IPS DF 6.9 (cell line): ENCODE results near the gene SOX12.
"Not testable (repeated sequence)": the region's sequence is repeated elsewhere in the genome, so short reads cannot be mapped to it uniquely, and the experiment has no call there.

ENCODE experiments used
- DNase-seq: peaks from one replicate; pipeline ENCODE4 v3.0.0-alpha.2; 2013; ENCODE audit warnings: low read depth, low spot score
- H3K27ac ChIP-seq: one replicate; pipeline ENCODE4 v1.5.1; 2013; ENCODE audit warnings: low read length, control low read depth
- H3K27me3 ChIP-seq: 2 replicates; pipeline ENCODE4 v1.6.1; 2013; ENCODE audit warnings: mild to moderate bottlenecking, low read length; ENCODE audit not compliant: control insufficient read depth, insufficient read depth
- H3K36me3 ChIP-seq: 2 replicates; pipeline ENCODE4 v1.6.1; 2013; ENCODE audit warnings: low read length; ENCODE audit not compliant: control insufficient read depth, insufficient read depth
- H3K4me1 ChIP-seq: 2 replicates; pipeline ENCODE4 v1.6.1; 2013; ENCODE audit warnings: low read length; ENCODE audit not compliant: control insufficient read depth, insufficient read depth
- H3K4me3 ChIP-seq: 2 replicates; pipeline ENCODE4 v1.5.1; 2013; ENCODE audit warnings: mild to moderate bottlenecking, low read length
- H3K9me3 ChIP-seq: 2 replicates; pipeline ENCODE4 v1.6.1; 2013; ENCODE audit warnings: low read length, inconsistent platforms; ENCODE audit not compliant: control insufficient read depth, insufficient read depth
- WGBS: extraction: QIAGEN DNeasy Blood & Tissue Kit; methylation state at CpG from one replicate; pipeline ENCODE4 v1.1.7; 2013; ENCODE audit warnings: mixed read lengths, missing lambda C conversion rate; ENCODE audit not compliant: insufficient read length, insufficient coverage; 5-methylcytosine and 5-hydroxymethylcytosine counted together

SOX12 gene

DNA sequence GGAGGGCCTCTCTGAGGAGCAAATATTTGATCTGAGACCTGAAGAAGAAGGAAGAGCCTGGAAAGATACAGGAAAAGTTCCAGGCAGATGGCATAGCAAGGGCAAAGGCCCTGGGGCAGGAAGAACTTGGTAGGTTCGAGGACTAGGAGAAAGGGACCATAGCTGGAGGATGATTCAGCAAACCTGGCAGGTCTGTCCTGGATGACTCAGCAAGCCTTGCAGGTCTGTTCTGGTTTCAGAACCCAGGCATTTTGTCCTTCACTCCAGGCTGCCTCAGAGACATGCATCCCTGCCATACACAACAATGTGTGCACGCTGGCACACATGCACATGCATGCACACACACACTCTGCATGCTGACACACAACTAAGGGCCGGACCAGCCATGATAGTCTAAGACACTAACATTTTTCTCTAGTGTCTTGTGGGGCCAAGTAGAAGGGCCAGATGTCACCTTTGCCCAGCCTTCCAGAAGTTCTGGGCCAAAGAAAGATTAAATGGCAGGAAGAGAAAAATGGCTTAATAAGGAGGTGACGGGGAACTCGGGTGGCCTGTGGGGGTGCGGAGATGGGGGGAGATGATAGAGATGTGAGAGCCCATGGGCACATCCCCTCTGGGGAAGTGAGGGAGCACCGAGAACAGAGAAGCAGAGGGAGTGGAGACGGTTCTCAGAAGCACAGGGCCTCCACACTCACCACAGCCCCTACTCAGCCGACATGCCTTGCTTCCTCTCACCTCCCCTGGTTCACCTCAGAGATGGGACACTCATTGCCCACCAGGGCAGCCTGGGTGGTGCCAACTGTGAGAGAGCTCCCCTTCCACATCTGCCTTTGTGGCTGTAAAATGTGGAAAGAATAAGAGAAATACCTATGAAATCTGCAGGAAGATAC lies 39.8 kb downstream of the SOX12 start:
- no peaks in the 10 kb centered on the region for H3K4me1 ChIP-seq

DNA sequence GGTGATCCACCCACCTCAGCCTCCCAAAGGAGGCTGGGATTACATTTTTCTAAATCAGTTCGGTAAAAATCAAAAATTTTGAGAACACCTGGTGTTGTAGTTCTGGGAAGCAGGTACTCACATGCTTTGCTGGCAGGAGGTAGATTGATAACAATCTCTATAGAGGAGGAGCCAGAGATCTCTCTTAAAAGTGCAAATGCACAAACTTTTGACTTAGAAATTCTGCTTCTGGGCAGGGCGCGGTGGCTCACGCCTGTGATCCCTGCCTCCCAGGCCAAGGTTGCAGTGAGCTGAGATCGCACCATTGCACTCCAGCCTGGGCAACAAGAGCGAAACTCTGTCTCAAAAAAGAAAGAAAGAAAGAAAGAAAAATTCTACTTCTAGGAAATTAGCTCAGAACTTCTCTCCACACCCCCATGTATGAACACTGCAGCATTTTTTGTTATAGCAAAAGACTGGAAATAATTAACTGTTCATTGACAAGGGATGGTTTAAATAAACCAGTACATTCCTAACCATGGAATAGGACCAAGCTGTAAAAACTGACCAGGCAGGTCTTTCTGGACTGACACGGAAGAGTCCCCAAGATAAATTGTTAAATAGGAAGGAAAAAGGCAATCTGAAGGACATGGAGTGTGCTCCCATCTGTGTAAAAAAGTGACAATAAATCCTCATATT lies 40.8 kb downstream of the SOX12 start:
- H3K4me3 ChIP-seq, result no peak overlapping the region
- DNase-seq, result no peak
- H3K4me1 ChIP-seq, result no peaks in the 10 kb centered on the region
- no peaks in the 10 kb centered on the region for H3K9me3 ChIP-seq
- no peaks in the 10 kb centered on the region for H3K27me3 ChIP-seq
- no peaks in the 10 kb centered on the region for H3K36me3 ChIP-seq
- no CpG with 5 or more reads among the region's 7 CpGs for WGBS
- no peak overlapping the region for H3K27ac ChIP-seq

More for the DNA sequence above, 39.8 kb downstream of the SOX12 start:
- H3K9me3 ChIP-seq, result no peaks in the 10 kb centered on the region
- H3K27ac ChIP-seq, result no peak overlapping the region
- no peaks in the 10 kb centered on the region for H3K27me3 ChIP-seq
- H3K36me3 ChIP-seq, result no peaks in the 10 kb centered on the region
- DNase-seq, result no peak
- no CpG with 5 or more reads among the region's 9 CpGs for WGBS
- H3K4me3 ChIP-seq, result no peak overlapping the region

DNA sequence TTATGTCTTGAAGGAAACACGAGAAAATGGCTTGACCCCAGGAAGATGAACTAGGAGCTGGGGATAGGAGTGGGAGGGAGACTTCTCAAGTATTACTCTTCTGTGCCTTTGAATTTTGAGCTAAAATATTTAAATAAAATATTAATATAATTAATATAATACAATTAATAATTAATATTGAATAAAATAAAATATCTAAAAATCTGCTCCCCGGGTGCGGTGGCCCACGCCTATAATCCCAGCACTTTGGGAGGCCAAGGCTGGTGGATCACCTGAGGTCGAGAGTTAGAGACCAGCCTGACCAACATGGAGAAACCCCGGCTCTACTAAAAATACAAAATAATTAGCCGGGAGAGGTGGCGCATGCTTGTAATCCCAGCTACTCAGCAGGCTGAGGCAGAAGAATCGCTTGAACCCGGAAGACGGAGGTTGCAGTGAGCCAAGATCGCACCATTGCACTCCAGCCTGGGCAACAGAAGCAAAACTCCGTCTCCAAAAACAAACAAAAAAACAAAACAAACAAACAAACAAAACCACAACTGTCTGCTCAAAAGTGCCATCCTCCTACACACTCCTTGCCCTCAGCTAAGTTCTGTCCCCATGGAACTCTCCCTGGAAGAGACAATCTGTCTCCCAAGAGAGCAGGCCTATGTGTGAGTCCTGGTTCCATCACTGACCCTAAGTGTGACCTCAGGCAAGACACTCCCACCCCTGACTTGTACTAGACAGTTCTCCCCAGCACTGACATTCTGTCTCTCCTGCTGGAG lies 41.5 kb downstream of the SOX12 start:
- no peaks in the 10 kb centered on the region for H3K27me3 ChIP-seq
- WGBS, result no CpG with 5 or more reads among the region's 13 CpGs
- no peaks in the 10 kb centered on the region for H3K36me3 ChIP-seq
- DNase-seq, result no peak
- no peak overlapping the region for H3K27ac ChIP-seq
- no peaks in the 10 kb centered on the region; the same call in 1 of the 2 replicates for H3K4me1 ChIP-seq
- H3K4me3 ChIP-seq, result no peak overlapping the region
- H3K9me3 ChIP-seq, result no peaks in the 10 kb centered on the region

DNA sequence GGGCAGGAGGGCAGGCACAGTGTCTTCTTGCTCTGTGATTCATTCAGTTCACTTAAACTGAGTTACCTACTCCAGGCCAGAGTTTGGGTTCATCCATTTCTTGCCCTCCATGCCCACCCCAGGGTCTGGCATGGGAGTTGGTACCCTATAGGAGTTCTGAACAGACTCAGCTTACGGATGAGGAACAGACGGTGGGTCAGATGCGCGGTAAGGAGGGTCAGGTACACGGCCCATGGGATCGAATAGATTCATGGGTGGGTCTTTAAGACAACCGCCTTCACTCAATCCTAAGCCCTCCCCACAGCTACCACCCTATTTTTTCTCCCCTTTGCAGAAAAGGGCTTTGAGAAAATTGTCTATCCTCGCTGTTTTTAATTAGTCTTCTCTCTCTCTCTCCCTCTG lies 42.1 kb downstream of the SOX12 start:
- Histone ChIP-seq H3K4me1 (no peaks in the 10 kb centered on the region; the same call in 1 of the 2 replicates), H3K27ac (no peak overlapping the region), H3K4me3 (no peak overlapping the region), H3K27me3 (no peaks in the 10 kb centered on the region), H3K36me3 (no peaks in the 10 kb centered on the region), H3K9me3 (no peaks in the 10 kb centered on the region)
- DNase-seq, result no peak
- WGBS, result no CpG with 5 or more reads among the region's 8 CpGs

DNA sequence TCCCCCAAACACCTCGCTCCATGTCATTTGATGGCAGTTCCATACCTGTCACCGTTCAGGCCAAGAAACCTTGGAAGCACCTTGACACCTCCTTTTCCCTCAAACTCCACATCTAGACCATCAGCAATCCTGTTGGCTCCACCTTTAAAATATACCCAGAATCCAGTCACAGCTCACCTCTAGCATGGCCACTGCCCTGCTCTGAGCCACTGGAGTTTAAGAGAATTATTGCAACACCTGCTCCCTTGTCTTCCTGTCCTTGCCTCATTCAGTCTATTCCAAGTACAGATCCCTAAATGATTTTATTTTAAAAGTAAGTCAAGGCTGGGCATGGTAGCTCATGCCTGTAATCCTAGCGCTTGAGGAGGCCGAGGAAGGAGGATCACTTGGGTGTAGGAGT lies 43.6 kb downstream of the SOX12 start:
- Histone ChIP-seq H3K4me3 (no peak overlapping the region), H3K4me1 (no peaks in the 10 kb centered on the region; the same call in 1 of the 2 replicates), H3K9me3 (no peaks in the 10 kb centered on the region), H3K27me3 (no peaks in the 10 kb centered on the region), H3K36me3 (no peaks in the 10 kb centered on the region), H3K27ac (no peak overlapping the region)
- no CpG with 5 or more reads among the region's 4 CpGs for WGBS
- DNase-seq, result no peak

DNA sequence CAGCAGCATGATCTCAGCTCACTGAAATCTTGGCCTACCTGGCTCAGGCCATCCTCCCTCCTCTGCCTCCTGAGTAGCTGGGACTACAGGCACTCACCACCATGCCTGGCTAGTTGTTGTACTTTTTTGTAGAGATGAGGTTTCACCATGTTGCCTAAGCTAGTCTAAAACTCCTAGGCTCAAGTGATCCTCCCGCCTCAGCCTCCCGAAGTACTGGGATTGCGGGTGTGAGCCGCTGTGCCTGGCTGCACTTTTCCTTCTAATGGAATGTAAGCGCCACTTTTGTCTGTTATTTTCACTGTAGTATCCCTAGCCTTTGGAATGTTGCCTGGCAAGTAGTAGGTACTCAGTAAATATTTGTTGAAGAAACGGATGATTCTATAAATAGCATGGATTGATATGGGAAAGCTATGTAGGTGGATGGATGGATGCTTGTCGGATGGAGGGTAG lies 44.8 kb downstream of the SOX12 start:
- no peak overlapping the region for H3K4me3 ChIP-seq
- no peaks in the 10 kb centered on the region; the same call in 1 of the 2 replicates for H3K4me1 ChIP-seq
- H3K27ac ChIP-seq, result no peak overlapping the region
- DNase-seq, result no peak
- no peaks in the 10 kb centered on the region for H3K36me3 ChIP-seq
- no peaks in the 10 kb centered on the region for H3K27me3 ChIP-seq
- no peaks in the 10 kb centered on the region for H3K9me3 ChIP-seq
- no CpG with 5 or more reads among the region's 7 CpGs for WGBS

DNA sequence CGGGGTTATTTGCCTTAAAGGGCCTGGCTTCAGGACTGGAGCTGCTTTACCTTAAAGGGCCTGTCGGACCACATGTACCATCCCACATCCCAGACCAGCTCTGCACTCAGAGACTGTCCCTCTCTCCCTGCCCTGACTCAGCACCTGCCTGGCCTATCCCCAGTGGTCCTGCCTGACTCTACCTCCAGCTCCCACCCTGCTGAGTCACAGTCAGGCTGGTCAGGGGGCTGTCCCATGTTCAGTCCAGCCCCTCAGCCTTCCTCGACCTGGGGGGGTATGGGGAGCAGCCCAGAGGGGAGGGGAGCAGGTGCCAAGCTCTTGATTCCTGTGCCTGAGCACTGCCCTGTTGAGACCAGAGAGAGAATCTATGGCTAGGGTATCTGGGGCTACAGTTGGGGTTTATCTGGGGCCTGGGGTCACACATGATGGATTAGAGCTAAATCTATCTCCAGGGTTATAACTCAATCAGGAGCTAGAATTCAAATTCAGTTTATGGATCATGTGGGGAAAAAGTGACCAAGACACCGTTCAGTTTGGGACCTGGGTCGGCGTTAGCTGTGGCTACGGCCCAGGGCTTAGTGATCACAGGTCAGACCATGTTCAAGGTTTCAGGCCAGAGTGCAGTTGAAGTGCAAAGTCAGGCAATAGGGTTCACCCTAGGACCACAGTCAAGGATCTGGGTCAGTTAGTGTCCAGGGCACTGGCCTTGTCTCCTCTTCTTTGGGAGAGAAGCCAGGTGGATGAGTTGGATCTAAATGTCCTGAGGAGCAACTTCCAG lies 45.8 kb downstream of the SOX12 start:
- H3K4me1 ChIP-seq, result no peaks in the 10 kb centered on the region; the same call in 1 of the 2 replicates
- no peak for DNase-seq
- H3K27me3 ChIP-seq, result no peaks in the 10 kb centered on the region
- H3K36me3 ChIP-seq, result no peaks in the 10 kb centered on the region
- H3K4me3 ChIP-seq, result no peak overlapping the region
- H3K9me3 ChIP-seq, result no peaks in the 10 kb centered on the region
- no CpG with 5 or more reads among the region's 7 CpGs for WGBS
- H3K27ac ChIP-seq, result no peak overlapping the region

DNA sequence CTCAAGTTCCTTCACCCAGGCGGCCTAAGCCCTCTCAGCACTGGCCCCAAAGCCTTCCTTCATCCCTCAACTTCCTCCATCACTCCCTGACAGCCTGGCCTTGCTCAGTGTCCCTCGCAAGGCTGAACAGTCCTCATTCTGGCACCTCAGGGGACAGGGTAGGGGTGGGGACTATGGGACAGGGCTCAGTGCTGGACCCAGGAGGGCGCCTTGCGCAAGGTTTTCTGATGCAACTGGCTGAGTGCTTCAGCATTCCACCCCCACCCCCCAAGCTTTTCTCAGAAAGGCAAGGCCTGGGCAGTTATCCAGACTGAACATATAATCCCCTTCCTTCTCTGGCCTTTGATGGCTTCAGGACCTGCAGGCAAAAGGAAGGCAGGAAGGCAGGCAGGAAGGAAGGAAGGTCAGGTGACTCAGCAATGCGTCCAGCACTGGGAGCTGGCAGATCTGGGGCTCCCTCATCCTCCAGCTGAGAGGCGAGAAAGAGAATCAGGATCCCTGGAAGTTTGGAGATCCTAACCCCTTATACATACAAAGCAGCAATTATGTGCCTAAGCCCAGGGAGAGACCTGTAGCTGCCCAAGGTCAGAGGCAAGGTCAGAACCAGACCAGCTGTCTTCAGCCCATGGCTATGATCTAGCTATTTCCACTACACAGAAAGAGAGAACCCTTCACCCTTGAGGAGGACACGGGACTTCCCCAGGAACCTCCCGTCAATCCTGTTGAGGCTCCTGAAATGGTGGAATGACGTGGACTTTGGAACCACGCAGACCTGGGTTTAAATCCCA lies 46.6 kb downstream of the SOX12 start:
- no peak for DNase-seq
- no CpG with 5 or more reads among the region's 10 CpGs for WGBS
- H3K4me3 ChIP-seq, result no peak overlapping the region
- H3K9me3 ChIP-seq, result no peaks in the 10 kb centered on the region
- no peaks in the 10 kb centered on the region for H3K27me3 ChIP-seq
- H3K36me3 ChIP-seq, result no peaks in the 10 kb centered on the region
- H3K27ac ChIP-seq, result no peak overlapping the region
- no peaks in the 10 kb centered on the region; the same call in 1 of the 2 replicates for H3K4me1 ChIP-seq

DNA sequence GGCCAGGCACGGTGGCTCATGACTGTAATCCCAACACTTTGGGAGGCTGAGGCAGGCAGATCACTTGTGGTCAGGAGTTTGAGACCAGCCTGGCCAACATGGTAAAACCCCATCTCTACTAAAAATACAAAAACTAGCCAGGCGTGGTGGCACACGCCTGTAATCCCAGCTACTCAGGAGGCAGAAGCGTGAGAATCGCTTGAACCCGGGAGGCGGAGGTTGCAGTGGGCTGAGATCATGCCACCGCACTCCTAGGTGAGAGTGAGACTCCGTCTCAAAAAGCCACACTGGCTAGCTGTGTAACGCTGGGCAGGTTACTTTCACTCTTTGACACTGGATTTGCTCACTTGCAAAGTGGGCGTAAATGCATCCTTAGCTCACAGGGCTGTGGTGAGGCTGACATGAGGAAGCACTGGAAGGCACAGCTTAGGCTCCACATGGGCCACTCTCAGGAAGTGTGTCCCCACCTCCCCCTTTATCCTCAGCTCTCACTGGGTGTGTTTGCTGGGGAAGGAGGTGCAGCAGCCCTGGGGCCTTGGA lies 47.3 kb downstream of the SOX12 start:
- DNase-seq, H3K9me3 ChIP-seq, H3K27ac ChIP-seq, H3K27me3 ChIP-seq, H3K4me3 ChIP-seq, H3K36me3 ChIP-seq, H3K4me1 ChIP-seq: not testable (repeated sequence)
- WGBS, result no CpG with 5 or more reads among the region's 11 CpGs
